CMK (cell line): ENCODE data around the gene HIP1.
"Not testable (repeated sequence)": the region's sequence is repeated elsewhere in the genome, so short reads cannot be mapped to it uniquely, and the experiment has no call there.

Experiments used
- DNase-seq: peaks from one replicate; pipeline ENCODE4 v3.0.0-alpha.2; 2010; ENCODE audit warnings: low read depth

The HIP1 gene

GRCh38 chr7:75614401-75614800, 124.3 kb downstream of the HIP1 start:
- no peak for DNase-seq

GRCh38 chr7:75613351-75613750, 125.4 kb downstream of the HIP1 start:
- DNase-seq, result no peak

DNA sequence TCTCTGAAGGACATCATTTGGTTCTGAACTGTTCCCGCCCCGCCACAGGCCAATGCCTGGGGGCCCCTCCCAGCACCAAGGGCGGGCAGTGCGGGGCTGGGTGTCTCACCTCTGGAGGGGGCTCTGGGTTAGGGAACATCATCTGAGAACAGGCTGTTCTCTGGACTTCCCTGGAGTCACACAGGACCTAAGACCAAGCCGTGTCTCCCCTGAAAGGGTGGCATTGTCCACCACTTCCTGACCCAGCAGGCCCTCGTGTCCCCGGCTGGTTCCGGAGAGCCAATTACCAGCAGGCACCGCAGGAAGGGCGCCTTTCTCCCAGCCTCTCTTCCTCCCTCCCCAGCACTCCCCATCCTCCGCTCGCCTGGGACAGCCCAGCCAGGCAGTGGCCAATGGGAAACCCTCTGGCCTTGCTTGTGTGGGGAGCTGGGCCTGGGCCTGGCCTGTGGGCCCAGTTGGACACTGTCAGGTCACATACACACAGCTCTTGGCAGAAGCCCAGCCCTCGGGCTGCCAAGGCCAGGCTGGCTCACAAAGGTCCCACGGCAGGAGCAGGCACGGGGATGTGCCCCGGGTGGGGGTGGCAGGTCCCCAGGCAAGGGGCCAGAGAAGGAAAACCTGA, 127.1 kb downstream of the HIP1 start:
- no peak for DNase-seq

DNA sequence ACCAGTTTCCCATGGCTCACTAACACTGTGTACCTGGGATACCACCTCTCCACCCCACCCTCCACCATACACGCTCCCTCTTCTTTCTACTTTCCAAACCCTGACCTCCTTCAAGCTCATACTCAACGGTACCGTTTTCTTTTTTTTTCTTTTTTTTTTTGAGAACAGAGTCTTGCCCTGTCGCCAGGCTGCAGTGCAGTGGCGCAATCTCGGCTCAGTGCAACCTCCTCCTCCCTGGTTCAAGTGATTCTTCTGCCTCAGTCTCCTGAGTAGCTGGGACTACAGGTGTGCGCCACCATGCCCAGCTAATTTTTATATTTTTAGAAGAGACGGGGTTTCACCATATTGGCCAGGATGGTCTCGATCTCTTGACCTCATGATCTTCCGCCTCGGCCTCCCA, 129.3 kb downstream of the HIP1 start:
- not testable (repeated sequence) for DNase-seq

GRCh38 chr7:75608451-75609122, 130.2 kb downstream of the HIP1 start:
- DNase-seq, result no peak

DNA sequence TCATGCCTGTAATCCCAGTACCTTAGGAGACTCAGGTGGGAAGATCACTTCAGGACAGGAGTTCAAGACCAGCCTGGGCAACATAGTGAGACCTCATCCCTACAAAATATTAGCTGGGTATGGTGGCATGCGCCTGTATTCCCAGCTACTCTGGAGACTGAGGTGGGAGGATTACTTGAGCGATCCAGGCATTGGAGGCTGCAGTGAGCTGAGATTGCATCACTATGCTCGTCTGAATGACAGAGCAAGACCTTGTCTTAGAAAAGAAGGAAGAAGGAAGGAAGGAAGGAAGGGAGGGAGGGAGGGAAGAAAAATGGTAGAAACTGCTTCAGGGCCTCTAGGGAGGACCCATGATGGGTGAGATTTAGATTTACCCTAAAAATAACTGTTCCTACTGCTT, 134.3 kb downstream of the HIP1 start:
- DNase-seq, result no peak

GRCh38 chr7:75602831-75603230, 135.9 kb downstream of the HIP1 start:
- not testable (repeated sequence) for DNase-seq

DNA sequence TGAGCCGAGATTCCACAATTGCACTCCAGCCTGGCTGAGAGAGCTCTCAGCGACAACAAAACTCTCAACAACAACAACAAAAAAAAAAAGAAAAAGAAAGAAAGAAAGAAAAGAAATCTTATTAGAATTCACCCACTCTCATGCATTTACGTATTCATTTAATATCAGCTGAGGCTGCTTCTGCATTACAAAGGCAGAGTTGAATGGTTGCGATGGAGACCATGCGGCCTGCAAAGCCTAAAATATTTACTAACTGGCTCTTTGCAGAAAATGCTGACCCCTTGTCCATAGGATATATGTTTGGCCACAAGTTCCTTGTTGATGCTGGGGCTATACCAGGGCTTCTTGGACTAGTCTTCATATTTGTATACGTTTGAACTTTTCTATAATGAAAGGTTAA, 137.2 kb downstream of the HIP1 start:
- DNase-seq, result no peak

DNA sequence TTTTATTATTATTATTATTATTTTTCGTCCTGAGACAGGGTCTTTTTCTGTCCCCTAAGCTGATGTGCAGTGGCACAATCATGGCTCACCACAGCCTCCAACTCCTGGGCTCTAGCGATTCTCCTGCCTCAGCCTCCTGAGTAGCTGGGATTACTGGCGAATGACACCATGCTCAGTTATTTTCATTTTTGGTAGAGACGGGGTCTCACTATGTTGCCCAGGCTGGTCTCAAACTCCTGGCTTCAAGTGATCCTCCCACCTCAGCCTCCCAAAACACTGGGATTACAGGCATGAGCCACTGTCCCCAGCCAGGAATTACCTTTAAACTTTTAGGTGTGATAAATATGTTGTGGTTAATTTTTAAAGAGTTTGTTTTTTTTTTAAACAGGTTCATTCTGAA, 138.0 kb downstream of the HIP1 start:
- DNase-seq, result not testable (repeated sequence)

- DNase-seq, result no peak
Observed at GRCh38 chr7:75599244-75599781, 139.4 kb downstream of the HIP1 start.

- no peak for DNase-seq
Observed at GRCh38 chr7:75596727-75597614, 141.8 kb downstream of the HIP1 start.

- no peak for DNase-seq
Observed at GRCh38 chr7:75595766-75596165, 143.0 kb downstream of the HIP1 start.

DNA sequence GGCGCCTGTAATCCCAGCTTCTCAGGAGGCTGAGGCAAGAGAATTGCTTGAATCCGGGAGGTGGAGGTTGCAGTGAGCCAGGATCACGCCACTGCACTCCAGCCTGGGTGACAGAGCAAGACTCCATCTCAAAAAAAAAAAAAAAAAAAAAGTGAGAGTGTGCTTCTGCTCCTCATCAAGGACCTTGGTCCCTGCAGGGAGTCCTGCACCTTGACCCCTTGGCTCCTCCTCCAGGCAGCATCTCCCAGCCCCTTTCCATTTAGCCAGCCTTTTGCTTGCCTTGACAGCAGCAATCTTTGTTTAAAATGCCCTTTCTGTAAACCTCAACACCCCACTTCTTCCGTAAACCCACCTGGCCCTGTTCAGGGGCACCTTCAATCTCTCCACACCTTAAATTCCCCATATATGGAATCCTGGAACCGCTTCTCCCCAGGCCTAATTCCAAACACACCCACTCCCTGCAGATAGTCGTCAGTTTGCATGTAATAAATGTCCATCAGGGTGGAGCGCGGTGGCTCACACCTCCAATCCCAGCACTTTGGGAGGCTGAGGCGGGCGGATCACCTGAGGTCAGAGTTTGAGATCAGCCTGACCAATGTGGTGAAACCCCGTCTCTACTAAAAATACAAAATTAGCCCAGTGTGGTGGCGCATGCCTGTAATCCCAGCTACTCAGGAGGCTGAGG, 145.1 kb downstream of the HIP1 start:
- DNase-seq, result not testable (repeated sequence)

GRCh38 chr7:75591467-75592255, 147.1 kb downstream of the HIP1 start:
- DNase-seq, result no peak

DNA sequence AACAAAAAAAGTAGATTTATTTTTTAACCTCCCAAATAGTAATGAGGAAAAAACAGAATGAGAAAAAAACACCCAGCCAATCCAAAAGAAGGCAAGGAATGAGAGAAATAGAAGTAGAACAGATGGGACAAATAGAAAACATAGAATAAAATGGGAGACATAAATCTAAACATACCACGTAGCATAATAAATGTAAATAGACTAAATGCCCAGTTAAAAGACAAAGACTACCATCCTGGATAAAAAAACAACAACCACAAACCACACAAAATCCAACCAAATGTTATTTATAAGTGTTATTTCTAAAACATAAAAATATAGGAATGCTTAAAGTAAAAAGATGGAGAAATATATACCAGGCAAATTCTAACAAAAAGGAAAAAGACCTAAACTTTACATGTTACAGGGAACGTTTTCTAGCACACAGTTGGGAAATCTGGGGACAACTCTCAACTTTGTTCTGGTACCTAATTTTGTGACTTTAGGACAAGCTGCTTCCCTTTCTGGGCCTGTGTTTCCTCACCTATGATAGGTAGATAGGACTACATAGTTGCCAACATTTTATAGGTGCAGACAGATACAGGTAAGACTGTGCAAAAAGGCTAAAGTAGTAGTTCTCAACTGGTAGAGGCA, 148.3 kb downstream of the HIP1 start:
- DNase-seq, result no peak

DNA sequence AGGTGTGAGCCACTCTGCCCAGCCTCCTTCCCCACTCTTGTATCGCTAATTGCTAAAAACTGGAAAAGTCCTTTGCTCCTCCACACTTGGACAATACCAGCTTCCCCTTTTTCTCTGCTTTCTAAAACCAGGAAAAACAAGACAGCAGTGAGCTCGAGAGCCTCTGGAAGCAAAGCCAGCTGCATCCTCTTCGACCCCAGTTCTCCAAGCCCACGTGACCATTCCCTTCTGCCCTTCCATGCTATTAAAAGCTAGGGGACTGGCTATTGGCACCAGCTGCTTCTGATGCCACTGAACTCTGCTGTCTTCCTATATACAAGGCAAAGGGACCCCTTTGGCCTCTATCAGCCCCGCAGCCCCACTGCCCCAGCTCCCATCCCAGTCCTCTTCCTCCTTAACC, 154.4 kb downstream of the HIP1 start:
- no peak for DNase-seq

DNA sequence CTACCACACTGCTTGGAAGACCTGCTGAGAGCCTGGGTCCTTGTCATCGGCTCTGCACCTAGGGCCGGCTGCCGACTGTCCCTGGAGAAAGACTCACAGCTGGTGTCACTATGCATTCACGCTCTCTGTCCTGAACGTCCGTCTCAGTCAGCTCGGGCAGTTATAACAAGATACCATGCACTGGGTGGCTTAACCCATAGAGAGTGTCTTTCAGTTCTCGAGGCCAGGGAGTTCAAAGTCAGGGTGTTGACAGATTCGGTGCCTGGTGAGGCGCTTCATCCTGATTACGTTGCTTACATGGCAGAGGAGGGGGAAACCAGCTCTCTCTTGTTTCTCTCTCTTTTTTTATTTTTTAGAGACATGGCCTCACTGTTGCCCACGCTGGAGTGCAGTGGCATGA, 155.5 kb downstream of the HIP1 start:
- no peak for DNase-seq

- no peak for DNase-seq
Observed at GRCh38 chr7:75579899-75580298, 158.8 kb downstream of the HIP1 start.

GRCh38 chr7:75578081-75578480, 160.7 kb downstream of the HIP1 start:
- DNase-seq, result no peak

DNA sequence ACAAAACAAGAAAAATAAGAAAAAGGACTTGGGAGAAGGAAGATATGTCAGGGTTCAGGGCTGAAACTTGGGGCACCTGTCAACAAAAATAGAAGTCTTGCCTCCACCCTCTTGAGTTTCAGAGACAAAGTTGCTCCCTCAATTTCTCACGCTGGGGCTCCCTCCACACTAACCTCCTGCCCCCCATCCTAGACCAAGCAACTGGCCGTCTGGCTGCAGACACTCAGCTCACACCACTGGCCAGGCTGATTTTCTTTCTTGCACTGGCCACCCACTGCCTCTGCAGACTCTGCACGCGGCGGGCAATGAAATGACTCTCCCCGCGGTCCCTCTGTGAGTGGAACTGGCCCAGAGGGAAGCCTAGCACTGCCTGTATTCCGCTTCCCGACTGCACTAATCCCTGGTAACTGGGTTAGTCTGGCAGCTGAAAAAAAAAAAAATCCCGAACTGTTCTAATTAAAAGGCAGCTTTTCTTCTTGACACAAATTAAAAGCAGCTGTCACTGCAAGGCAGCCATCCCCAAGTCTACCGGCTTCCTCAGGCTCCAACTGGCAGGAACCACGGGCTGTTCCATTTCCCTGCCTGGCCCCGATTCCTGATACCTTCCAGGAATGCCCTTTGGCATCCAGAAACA, 163.1 kb downstream of the HIP1 start:
- DNase-seq, result no peak
